Small intestine (tissue), 7 donors: ENCODE data around the gene IZUMO4. TPM values are rescaled to one million over a fixed set of nuclear protein-coding genes. Genes with fewer than 3 reads are reported as not detected.
"Not testable (repeated sequence)": the region's sequence is repeated elsewhere in the genome, so short reads cannot be mapped to it uniquely, and the experiment has no call there.

Source experiments
- DNase-seq, 2 donors: peaks; one replicate each; pipeline versions ENCODE4 v3.0.0 to v3.0.0-alpha.2; 2013
- FAIRE-seq: peaks from 2 replicates; lab custom pipeline; 2012; peaks lifted over from hg19 to GRCh38; lab: Jason Lieb, UNC
- H3K27ac ChIP-seq, 3 donors: one replicate each; pipeline ENCODE4 v1.5.1; 2013; ENCODE audit warnings: low read length in 2 of 3, mild to moderate bottlenecking in 2 of 3, control low read depth in 1 of 3, inconsistent platforms in 1 of 3, low read depth in 1 of 3, moderate library complexity in 1 of 3
- H3K27me3 ChIP-seq, 3 donors: one replicate each; pipeline ENCODE4 v1.6.1; 2013; ENCODE audit warnings: low read length in 3 of 3, inconsistent platforms in 1 of 3; ENCODE audit not compliant: control insufficient read depth in 3 of 3, insufficient read depth in 3 of 3
- H3K36me3 ChIP-seq, 3 donors: one replicate each; pipeline ENCODE4 v1.6.1; 2013; ENCODE audit warnings: low read length in 3 of 3, inconsistent platforms in 1 of 3, low read depth in 1 of 3, mild to moderate bottlenecking in 1 of 3, moderate library complexity in 1 of 3; ENCODE audit not compliant: control insufficient read depth in 3 of 3, insufficient read depth in 2 of 3
- H3K4me1 ChIP-seq, 3 donors: one replicate each; pipeline ENCODE4 v1.6.1; 2013; ENCODE audit warnings: low read length in 2 of 3, inconsistent platforms in 1 of 3, low read depth in 1 of 3, mild to moderate bottlenecking in 1 of 3, moderate library complexity in 1 of 3; ENCODE audit not compliant: control insufficient read depth in 3 of 3, insufficient read depth in 2 of 3
- H3K4me3 ChIP-seq, 3 donors: one replicate each; pipeline ENCODE4 v1.5.1; 2013; ENCODE audit warnings: low read length in 3 of 3, control low read depth in 1 of 3, inconsistent platforms in 1 of 3, low read depth in 1 of 3, mild to moderate bottlenecking in 1 of 3, moderate library complexity in 1 of 3
- H3K9me3 ChIP-seq, 2 donors: one replicate each; pipeline ENCODE4 v1.6.1; 2013; ENCODE audit warnings: low read depth in 1 of 2, low read length in 1 of 2; ENCODE audit not compliant: control insufficient read depth in 2 of 2, insufficient read depth in 1 of 2
- WGBS, 3 donors: extraction: QIAGEN DNeasy Blood & Tissue Kit; methylation state at CpG; one replicate each; pipeline ENCODE4 v1.1.7; 2013; 5-methylcytosine and 5-hydroxymethylcytosine counted together
- polyA plus RNA-seq, 4 donors: library from polyadenylated mRNA; stranded (reverse) in 3 of 4; unstranded in 1 of 4; fragments of 200-250 nt in 3 of 4; fragments of 120-200 nt in 1 of 4; gene quantifications; one replicate each; pipeline versions ENCODE4 v1.2.1 to v1.2.3, GENCODE V29; 2013
- donor health status: healthy with polysubstance abuse.
- donor health status: control.
- donor health status: control.
- donor health status: Bipolar disorder and iron deficiency.
- donor health status: healthy.

Gene IZUMO4
- polyA plus RNA-seq, 4 donors, result 2.4 to 5.8 (median 4.2) TPM

DNA sequence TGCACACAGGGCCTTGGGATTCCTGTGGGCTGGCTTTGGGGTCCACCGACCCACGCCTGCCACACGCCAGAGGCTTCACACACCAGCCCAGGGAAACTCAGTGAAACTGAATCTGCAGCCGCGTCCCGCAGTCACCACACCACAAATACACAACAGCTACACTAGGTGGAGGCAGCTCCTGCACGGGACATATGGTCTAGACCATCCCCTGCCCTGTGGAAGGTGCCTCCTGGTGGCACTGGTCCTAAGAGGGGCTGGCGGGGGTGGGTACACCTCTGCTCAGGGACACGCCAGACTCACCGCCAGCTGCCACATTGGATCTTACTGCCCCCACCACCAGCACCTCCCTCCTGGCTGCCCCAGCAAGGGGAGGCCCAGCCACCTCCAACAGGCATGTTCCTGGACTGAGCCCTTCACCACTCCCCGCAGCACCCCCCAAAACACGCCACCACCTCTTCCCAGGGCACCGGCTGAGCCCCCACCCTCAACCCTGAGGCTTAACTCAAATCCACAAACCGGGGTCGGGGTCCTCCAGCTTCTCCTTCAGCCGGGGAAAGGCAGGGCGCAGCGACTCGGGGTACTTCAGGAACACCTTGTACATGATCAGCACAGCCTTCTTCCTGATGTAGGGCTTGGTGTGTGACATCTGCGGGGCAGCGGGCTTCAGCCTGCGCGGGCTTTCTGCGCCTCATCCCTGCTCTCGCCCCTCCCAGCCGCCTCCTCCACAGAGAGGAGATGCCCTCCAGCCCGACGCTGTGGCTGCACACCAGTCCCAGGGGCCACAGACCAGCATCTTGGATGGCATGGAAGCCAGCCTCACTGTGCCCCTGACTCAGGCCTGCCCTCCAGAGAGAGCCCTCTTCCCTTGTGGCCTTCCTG, 33.4 kb downstream of the IZUMO4 start:
- no peaks in the 10 kb centered on the region for H3K9me3 ChIP-seq
- H3K4me3 ChIP-seq, result no peak overlapping the region
- peaks cover 22 to 84% (median 25%) of the 10 kb centered on the region in 3 donors for H3K36me3 ChIP-seq
- FAIRE-seq (no peak), DNase-seq (no peak)
- no peak overlapping the region for H3K27ac ChIP-seq
- H3K4me1 ChIP-seq, result no peaks in the 10 kb centered on the region
- H3K27me3 ChIP-seq, result no peaks in the 10 kb centered on the region
- 95 to 97% (median 97%) methylated on average over 26 to 28 of the region's 28 CpGs for WGBS, 3 donors

DNA sequence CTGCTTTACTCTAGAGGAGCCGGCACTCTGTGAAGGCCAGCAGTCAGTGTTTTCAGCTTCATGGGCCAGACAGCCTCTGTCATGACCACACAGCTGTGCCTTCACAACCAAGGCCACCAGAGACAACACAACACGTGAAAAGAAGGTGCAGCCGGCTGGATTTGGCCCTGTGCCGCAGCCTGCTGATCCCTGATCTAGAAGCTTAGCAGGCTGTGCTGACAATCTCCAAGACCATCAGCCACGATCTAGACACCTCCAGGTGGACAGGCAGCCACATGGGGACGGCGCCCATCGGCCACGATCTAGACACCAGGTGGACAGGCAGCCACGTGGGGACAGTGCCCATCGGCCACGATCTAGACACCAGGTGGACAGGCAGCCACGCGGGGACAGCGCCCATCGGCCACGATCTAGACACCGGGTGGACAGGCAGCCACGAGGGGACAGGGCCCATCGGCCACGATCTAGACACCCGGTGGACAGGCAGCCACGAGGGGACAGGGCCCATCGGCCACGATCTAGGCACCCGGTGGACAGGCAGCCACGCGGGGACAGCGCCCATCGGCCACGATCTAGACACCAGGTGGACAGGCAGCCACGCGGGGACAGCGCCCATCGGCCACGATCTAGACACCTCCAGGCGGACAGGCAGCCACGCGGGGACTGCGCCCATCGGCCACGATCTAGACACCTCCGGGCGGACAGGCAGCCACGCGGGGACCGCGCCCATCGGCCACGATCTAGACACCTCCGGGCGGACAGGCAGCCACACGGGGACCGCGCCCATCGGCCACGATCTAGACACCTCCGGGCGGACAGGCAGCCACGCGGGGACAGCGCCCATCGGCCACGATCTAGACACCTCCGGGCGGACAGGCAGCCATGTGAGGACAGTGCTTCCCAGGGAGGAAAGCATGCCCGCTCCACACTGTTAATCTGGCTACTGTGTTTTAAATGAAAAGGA, 34.6 kb downstream of the IZUMO4 start:
- 91 to 93% (median 93%) methylated on average over 65 to 67 of the region's 67 CpGs for WGBS, 3 donors
- not testable (repeated sequence) for H3K4me1 ChIP-seq, FAIRE-seq, H3K27ac ChIP-seq, H3K4me3 ChIP-seq, DNase-seq, H3K27me3 ChIP-seq, H3K9me3 ChIP-seq
- peaks cover 21 to 85% (median 25%) of the 10 kb centered on the region in 3 donors for H3K36me3 ChIP-seq

- Histone ChIP-seq H3K9me3 (no peaks in the 10 kb centered on the region), H3K4me3 (no peak overlapping the region), H3K4me1 (no peaks in the 10 kb centered on the region), H3K27ac (no peak overlapping the region), H3K36me3 (peaks cover 20 to 86% (median 26%) of the 10 kb centered on the region in 3 donors), H3K27me3 (no peaks in the 10 kb centered on the region)
- DNase-seq (no peak), FAIRE-seq (no peak)
- WGBS, 3 donors, result 97% methylated on average over 14 of the region's 14 CpGs
These were observed 35.5 kb downstream of the IZUMO4 start for GRCh38 chr19:2132191-2132590.

DNA sequence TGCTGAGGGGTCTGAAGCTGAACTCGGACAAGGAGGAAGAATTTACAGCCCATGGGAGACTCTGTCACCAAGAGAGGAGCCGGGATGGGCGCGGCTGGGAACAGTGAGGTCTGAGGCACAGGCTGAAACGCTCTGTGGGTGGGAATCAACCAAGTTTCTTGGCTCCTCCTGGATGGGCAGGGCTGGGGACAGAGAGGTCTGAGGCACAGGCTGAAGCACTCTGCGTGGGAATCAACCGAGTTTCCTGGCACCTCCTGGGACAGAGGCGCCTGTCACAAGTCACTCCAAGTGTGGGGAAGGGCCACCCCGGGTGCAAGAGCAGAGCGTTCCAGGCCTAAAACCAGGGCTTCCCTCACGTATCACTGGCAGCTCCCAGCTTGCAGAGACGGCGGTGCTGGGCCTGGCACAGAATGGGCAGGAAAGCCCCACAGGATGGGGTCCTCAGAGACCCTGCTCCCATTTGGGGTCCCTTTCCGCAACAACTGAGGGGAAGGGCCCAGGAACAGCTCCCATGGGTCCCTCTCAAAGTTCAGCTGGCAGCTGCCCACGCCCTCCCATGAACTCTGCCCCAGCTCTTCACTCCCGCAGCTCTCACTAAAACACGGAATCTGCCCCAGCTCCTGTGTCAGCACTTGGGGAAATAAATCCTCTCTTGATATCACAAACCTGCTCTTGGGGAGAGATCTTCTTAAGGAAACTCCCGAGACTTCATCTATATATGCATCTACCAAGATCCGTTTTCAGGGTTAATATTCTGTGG, 36.2 kb downstream of the IZUMO4 start:
- 46 to 78% (median 48%) methylated on average over 19 of the region's 19 CpGs for WGBS, 3 donors
- Histone ChIP-seq H3K4me1 (no peaks in the 10 kb centered on the region), H3K4me3 (no peak overlapping the region), H3K36me3 (peaks cover 18 to 86% (median 25%) of the 10 kb centered on the region in 3 donors), H3K9me3 (no peaks in the 10 kb centered on the region), H3K27me3 (no peaks in the 10 kb centered on the region), H3K27ac (peak overlapping the region in 1 of 3 donors; percentile 45)
- peak in 1 of 2 donors; percentile 73 for DNase-seq
- FAIRE-seq, result no peak

GRCh38 chr19:2135474-2136402, 39.0 kb downstream of the IZUMO4 start:
- Histone ChIP-seq H3K4me3 (no peak overlapping the region), H3K27me3 (no peaks in the 10 kb centered on the region), H3K36me3 (peaks cover 14 to 92% (median 17%) of the 10 kb centered on the region in 3 donors), H3K9me3 (no peaks in the 10 kb centered on the region), H3K4me1 (no peaks in the 10 kb centered on the region), H3K27ac (no peak overlapping the region)
- DNase-seq (no peak), FAIRE-seq (no peak)
- WGBS, 3 donors, result 87 to 90% (median 88%) methylated on average over 44 to 50 of the region's 50 CpGs

DNA sequence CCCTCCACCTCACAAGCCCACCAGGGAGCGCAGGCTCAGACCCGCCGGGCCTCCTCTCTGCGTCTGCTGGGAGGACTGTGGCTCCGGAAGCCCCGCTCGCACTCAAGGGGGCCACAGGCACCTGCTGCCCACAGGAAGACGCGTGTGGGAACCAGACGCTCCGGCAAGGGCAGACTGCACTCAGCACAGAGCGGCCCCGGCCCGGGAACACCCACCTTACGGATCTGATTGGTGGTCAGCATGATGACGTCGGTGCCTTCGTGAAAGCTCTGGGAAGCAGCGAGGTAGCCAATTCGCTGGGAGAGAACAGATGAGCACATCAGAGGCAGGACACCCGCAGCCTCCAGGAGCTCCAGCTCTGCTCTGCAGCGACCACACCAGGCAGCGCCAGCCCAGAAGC, 40.1 kb downstream of the IZUMO4 start:
- Histone ChIP-seq H3K27me3 (no peaks in the 10 kb centered on the region), H3K4me1 (no peaks in the 10 kb centered on the region), H3K9me3 (no peaks in the 10 kb centered on the region), H3K27ac (no peak overlapping the region), H3K36me3 (peaks cover 14 to 86% (median 17%) of the 10 kb centered on the region in 3 donors), H3K4me3 (no peak overlapping the region)
- WGBS, 3 donors, result 93 to 98% (median 97%) methylated on average over 23 of the region's 23 CpGs
- FAIRE-seq (no peak), DNase-seq (no peak)

DNA sequence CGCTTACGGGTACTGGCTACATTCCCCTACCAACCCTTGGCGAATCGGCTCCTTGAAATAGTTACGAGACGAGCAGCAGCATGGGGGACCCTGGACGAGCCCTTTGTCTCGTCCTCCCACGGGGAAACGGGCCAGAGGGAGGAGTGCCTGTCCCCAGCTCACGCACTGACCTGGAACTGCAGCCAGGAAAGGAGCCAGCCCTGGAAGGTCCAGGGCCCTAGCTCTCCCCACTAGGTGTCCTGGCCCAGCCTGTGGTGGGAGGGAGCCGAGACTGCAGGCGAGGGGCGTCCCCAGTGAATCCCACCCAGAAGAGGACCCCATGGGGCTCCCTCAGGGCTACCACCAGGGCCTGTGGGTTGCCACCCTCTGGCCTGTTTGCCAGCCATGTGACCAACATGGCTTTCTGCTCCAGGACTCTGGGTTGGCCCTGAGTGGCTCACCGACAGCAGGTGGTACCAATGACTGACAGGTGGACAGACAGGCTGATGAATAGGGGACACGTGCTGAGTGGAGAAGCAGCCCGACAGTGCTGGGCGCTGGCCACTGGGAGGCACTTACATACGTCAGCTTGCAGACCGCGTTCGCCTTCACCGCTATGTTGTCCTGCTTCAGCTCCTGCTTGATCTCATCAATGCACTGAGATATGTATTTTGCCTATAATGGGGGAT, 41.5 kb downstream of the IZUMO4 start:
- DNase-seq (no peak), FAIRE-seq (no peak)
- Histone ChIP-seq H3K4me3 (no peak overlapping the region), H3K27me3 (no peaks in the 10 kb centered on the region), H3K4me1 (no peaks in the 10 kb centered on the region), H3K36me3 (peaks cover 10 to 81% (median 14%) of the 10 kb centered on the region in 3 donors), H3K27ac (no peak overlapping the region), H3K9me3 (no peaks in the 10 kb centered on the region)
- WGBS, 3 donors, result 93 to 97% (median 96%) methylated on average over 20 to 23 of the region's 23 CpGs
